Coronary artery (tissue), 2 donors: ENCODE results near the gene CYP4F3.

Experiments used
- DNase-seq: peaks from one replicate; pipeline ENCODE4 v3.0.0-alpha.2; 2017; ENCODE audit warnings: low spot score
- H3K27ac ChIP-seq, 2 donors: fragments of 200-600 bp; sonication (generic); one replicate each; pipeline ENCODE4 v1.5.1; 2016 to 2019
- H3K4me3 ChIP-seq: fragments of 200-600 bp; sonication (generic); 2 replicates; pipeline ENCODE4 v1.5.1; 2016; ENCODE audit warnings: mild to moderate bottlenecking, moderate library complexity
- CTCF ChIP-seq: fragments of 200-600 bp; sonication (generic); IDR thresholded peaks from one replicate; pipeline ENCODE4 v1.5.1; 2019; ENCODE audit warnings: antibody characterized with exemption

The CYP4F3 gene

GRCh38 chr19:15669891-15670290 is 29.2 kb downstream of the CYP4F3 start:
- TF ChIP-seq CTCF, result no peak
- Histone ChIP-seq H3K27ac (no peak overlapping the region), H3K4me3 (no peak overlapping the region)
- no peak for DNase-seq

DNA sequence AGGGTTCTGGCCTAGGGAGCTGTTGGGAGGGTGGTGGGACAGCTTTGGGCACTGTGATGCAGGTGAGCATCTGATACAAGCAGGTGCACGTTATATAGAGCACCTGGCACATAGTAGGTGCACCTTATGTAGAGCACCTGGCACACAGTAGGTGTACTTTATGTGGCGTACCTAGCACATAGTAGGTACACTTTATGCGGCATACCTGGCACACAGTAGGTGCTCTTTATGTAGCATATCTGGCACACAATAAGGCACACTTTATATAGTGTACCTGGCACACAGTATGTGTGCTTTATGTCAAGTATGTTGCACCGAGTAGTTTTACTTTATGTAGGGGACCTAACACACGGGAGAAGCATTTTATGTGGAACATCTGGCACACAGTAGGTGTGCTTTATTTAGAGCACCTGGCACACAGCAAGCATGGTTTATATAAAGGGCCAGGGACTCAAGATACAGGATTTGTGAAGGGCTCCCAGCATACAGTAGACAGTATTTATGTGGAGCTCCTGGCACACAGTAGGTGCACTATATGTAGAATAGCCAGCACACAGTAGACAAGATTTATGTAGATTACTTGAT is 30.6 kb downstream of the CYP4F3 start:
- TF ChIP-seq CTCF, result no peak
- H3K27ac ChIP-seq, result no peak overlapping the region
- DNase-seq, result no peak
- H3K4me3 ChIP-seq, result no peak overlapping the region

GRCh38 chr19:15671891-15672579 is 31.3 kb downstream of the CYP4F3 start:
- no peak overlapping the region for H3K4me3 ChIP-seq
- no peak for TF ChIP-seq CTCF
- peak overlapping the region in 1 of 2 donors; percentile 67 for H3K27ac ChIP-seq
- no peak for DNase-seq

DNA sequence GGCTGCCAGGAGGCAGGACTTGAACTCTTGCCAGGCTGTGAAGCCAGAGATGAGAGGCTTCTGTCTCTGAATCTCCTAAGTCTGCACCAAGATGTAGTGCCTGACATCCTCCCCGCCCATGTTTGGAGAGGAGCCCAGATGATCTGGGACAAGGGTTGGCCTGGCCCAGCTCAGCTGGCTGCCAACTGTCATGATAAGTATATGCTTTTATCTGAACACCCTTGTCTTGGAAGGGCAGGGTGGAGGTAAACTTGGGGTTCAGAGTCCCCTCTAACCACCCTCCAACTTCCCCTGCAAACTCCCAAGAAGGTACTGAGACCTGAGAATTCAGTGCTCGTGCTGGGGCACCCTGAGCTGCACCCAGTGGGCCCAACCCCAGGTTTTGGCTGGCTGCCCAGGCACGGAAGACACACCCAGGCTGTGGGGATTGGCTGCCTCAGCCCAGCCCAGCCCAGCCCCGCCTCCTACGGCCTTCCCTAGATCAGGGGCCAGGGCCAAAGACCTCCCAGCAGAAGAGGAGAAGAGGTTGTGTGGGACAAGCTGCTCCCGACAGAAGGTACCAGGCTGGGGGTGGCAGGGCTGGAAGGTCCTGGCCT is 32.0 kb downstream of the CYP4F3 start, which contains the start of gene CYP4F12:
Gene CYP4F12 (plus strand): TSS at position 508 of the 596 bp plus-strand sequence. CDS start 443 bp downstream, outside the sequence.
- no peak for TF ChIP-seq CTCF
- Histone ChIP-seq H3K4me3 (peak within 1 kb of the TSS; percentile 17), H3K27ac (peak within 1 kb of the TSS in 1 of 2 donors; percentile 67)
- DNase-seq, result peak; percentile 82

DNA sequence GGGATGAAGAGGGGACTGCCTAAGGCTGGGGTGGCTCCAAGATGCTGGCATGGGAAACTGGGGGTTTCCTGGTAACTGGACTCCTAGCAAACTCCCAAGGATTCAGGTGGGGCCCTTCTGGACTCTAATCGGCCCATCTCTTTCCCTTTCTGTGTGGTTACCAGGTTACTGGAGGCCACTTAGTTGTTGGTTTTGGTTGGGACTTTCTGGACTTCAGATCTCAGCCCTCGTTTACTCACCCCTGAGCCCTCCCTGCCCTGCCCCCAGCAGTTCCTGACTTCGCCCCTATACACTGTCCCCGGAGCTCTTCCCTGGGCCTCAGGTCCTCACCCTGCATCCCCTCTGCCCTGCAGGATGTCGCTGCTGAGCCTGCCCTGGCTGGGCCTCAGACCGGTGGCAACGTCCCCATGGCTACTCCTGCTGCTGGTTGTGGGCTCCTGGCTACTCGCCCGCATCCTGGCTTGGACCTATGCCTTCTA is 32.5 kb downstream of the CYP4F3 start:
- DNase-seq, result no peak
- H3K4me3 ChIP-seq, result peak overlapping the region; percentile 17
- TF ChIP-seq CTCF, result no peak
- H3K27ac ChIP-seq, result peak overlapping the region in 1 of 2 donors; percentile 67

DNA sequence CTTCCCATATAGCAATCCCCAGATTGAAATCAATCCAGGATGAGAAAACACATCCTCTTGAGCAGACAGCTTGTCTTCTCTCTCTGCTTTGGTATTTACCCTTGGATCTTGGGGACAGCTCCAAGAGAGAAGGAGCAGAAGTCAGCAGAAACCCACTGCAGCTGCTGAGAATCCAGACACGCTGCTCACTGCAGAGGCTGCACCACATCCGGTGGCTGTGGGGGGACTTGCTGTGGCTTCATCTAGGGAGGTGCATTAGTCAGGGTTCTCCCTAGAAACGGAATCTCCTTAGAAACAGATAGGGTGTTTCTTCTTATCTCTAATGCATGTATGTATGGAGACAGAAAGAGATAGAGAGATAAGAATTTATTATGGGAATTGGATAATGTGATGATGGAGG is 34.9 kb downstream of the CYP4F3 start:
- Histone ChIP-seq H3K27ac (no peak overlapping the region), H3K4me3 (no peak overlapping the region)
- DNase-seq, result no peak
- no peak for TF ChIP-seq CTCF
